GM19463 (cell line): ENCODE data around the gene U2AF2.

Experiments used
- ATAC-seq: cut with Tn5 transposase; IDR thresholded peaks from one replicate; pipeline ENCODE4 v1.9.1; 2021; ENCODE audit warnings: mild to moderate bottlenecking, moderate library complexity; ENCODE audit not compliant: unreplicated experiment

The U2AF2 gene

GRCh38 chr19:55673465-55673864 lies 18.6 kb downstream of the U2AF2 start:
- no peak for ATAC-seq

- ATAC-seq, result no peak
Measured at GRCh38 chr19:55673889-55674288, 19.1 kb downstream of the U2AF2 start.

- no peak for ATAC-seq
Measured at GRCh38 chr19:55674459-55674840, 19.6 kb downstream of the U2AF2 start.

GRCh38 chr19:55674841-55675660 lies 20.2 kb downstream of the U2AF2 start, which contains the start of gene EPN1:
Gene EPN1, plus strand, starts transcription at chr19:55675226. Its CDS starts 3,402 bp downstream, at chr19:55678628.
- ATAC-seq, result peak; percentile 72

- no peak for ATAC-seq
Measured at GRCh38 chr19:55675661-55676354, 21.0 kb downstream of the U2AF2 start.

GRCh38 chr19:55676383-55676782 lies 21.5 kb downstream of the U2AF2 start:
- ATAC-seq, result no peak

GRCh38 chr19:55676889-55677505 lies 22.2 kb downstream of the U2AF2 start:
- no peak for ATAC-seq

- ATAC-seq, result no peak
Measured at GRCh38 chr19:55677572-55678028, 22.8 kb downstream of the U2AF2 start.

GRCh38 chr19:55678121-55678671 lies 23.4 kb downstream of the U2AF2 start:
- peak; percentile 67 for ATAC-seq

- ATAC-seq, result no peak
Measured at GRCh38 chr19:55679343-55680257, 24.8 kb downstream of the U2AF2 start.

GRCh38 chr19:55680339-55681130 lies 25.7 kb downstream of the U2AF2 start:
- ATAC-seq, result no peak

GRCh38 chr19:55681131-55682092 lies 26.6 kb downstream of the U2AF2 start:
- no peak for ATAC-seq

GRCh38 chr19:55683449-55684261 lies 28.8 kb downstream of the U2AF2 start:
- no peak for ATAC-seq

- ATAC-seq, result no peak
Measured at GRCh38 chr19:55684946-55685681, 30.3 kb downstream of the U2AF2 start.

GRCh38 chr19:55685776-55686175 lies 30.9 kb downstream of the U2AF2 start:
- no peak for ATAC-seq

GRCh38 chr19:55686311-55687050 lies 31.6 kb downstream of the U2AF2 start:
- no peak for ATAC-seq
